Thyroid gland (tissue), 4 donors: ENCODE measurements around the gene EPN1. TPM values are rescaled to one million over a fixed set of nuclear protein-coding genes. Genes with fewer than 3 reads are reported as not detected.

Experiments
- small RNA-seq: library from RNA; depleted of rRNA; stranded (forward); fragments of <200 nt; gene quantifications from one replicate; pipeline ENCODE3, GENCODE V24; 2016
- total RNA-seq, 4 donors: library from RNA; depleted of rRNA; stranded (reverse); fragments of >200 nt; gene quantifications; one replicate each; pipeline ENCODE4 v1.2.3, GENCODE V29; 2016

The EPN1 gene
- total RNA-seq, 4 donors from 2014 or later, result 34.8 to 102 (median 72.2) TPM

Small RNAs within 50 kb of the gene (small RNA-seq; reads per million reads assigned to genes)
- not detected for gene AC010525.2

Other genes starting within 250 kb of the EPN1 start
- not detected for gene SHISA7, start 231.9 kb upstream of the EPN1 start, total RNA-seq
- 100 to 1,000 TPM in 2 of 4 donors, 10 to 100 TPM in 2; 52.1 to 178 (median 100) TPM for gene ISOC2, start 213.6 kb upstream of the EPN1 start, total RNA-seq
- not detected for gene C19orf85, start 210.5 kb upstream of the EPN1 start, total RNA-seq
- gene ZNF628, start 198.6 kb upstream of the EPN1 start, total RNA-seq, result 10 to 100 TPM in 2 of 4 donors, 1 to 10 TPM in 2; 2.1 to 12.0 (median 6.5) TPM
- gene NAT14, start 190.0 kb upstream of the EPN1 start, total RNA-seq, result 10 to 100 TPM in 2 of 4 donors, 1 to 10 TPM in 2; 5.1 to 28.3 (median 12.2) TPM
- gene SSC5D, start 186.8 kb upstream of the EPN1 start, total RNA-seq, result 1 to 10 TPM; 1.7 to 2.9 (median 2.2) TPM
- gene SBK2, start 138.1 kb upstream of the EPN1 start, total RNA-seq, result not detected
- gene SBK3, start 129.7 kb upstream of the EPN1 start, total RNA-seq, result 10 to 100 TPM in 1 of 4 donors, under 1 TPM in 1, not detected in 2; 0.94 to 14.8 TPM
- 1 to 10 TPM; 4.0 to 7.5 (median 6.6) TPM for gene ZNF579, start 94.4 kb upstream of the EPN1 start, total RNA-seq
- gene FIZ1, start 75.7 kb upstream of the EPN1 start, total RNA-seq, result 10 to 100 TPM in 3 of 4 donors, 1 to 10 TPM in 1; 9.0 to 18.5 (median 14.0) TPM
- 10 to 100 TPM; 13.0 to 34.2 (median 28.9) TPM for gene ZNF524, start 74.9 kb upstream of the EPN1 start, total RNA-seq
- 10 to 100 TPM in 2 of 4 donors, 1 to 10 TPM in 2; 5.5 to 12.6 (median 9.1) TPM for gene ZNF865, start 69.6 kb upstream of the EPN1 start, total RNA-seq
- 10 to 100 TPM in 1 of 4 donors, 1 to 10 TPM in 3; 5.1 to 10.0 (median 8.7) TPM for gene ZNF784, start 50.7 kb upstream of the EPN1 start, total RNA-seq
- gene ZNF580, start 34.2 kb upstream of the EPN1 start, total RNA-seq, result 10 to 100 TPM; 29.9 to 61.1 (median 44.8) TPM
- gene ZNF581, start 31.6 kb upstream of the EPN1 start, total RNA-seq, result 10 to 100 TPM; 11.1 to 23.9 (median 15.8) TPM
- gene CCDC106, start 27.0 kb upstream of the EPN1 start, total RNA-seq, result 10 to 100 TPM; 11.2 to 23.2 (median 20.7) TPM
- 100 to 1,000 TPM in 1 of 4 donors, 10 to 100 TPM in 3; 68.4 to 115 (median 85.7) TPM for gene U2AF2, start 20.2 kb upstream of the EPN1 start, total RNA-seq
- gene NLRP9, start 63.2 kb downstream of the EPN1 start, total RNA-seq, result not detected
- gene RFPL4A, start 83.9 kb downstream of the EPN1 start, total RNA-seq, result not detected
- under 1 TPM in 1 of 4 donors, not detected in 3; 0.33 TPM for gene RFPL4AL1, start 93.9 kb downstream of the EPN1 start, total RNA-seq
- gene NLRP11, start 156.8 kb downstream of the EPN1 start, total RNA-seq, result not detected
- gene NLRP4, start 161.3 kb downstream of the EPN1 start, total RNA-seq, result not detected